ACHN (cell line): ENCODE measurements around the gene FGF7.
"Not testable (repeated sequence)": the region's sequence is repeated elsewhere in the genome, so short reads cannot be mapped to it uniquely, and the experiment has no call there.

ENCODE experiments used
- DNase-seq: peaks from one replicate; pipeline ENCODE4 v3.0.0-alpha.2; 2015
- in situ Hi-C: cut with HindIII; loops from 2 replicates; pipeline ENCODE4 v1.10.0; 2017; ENCODE audit warnings: low sequenced_read_pairs, low pct_ligation_motif_present, low pct_unique_long_range_greater_than_20kb

The FGF7 gene

DNA sequence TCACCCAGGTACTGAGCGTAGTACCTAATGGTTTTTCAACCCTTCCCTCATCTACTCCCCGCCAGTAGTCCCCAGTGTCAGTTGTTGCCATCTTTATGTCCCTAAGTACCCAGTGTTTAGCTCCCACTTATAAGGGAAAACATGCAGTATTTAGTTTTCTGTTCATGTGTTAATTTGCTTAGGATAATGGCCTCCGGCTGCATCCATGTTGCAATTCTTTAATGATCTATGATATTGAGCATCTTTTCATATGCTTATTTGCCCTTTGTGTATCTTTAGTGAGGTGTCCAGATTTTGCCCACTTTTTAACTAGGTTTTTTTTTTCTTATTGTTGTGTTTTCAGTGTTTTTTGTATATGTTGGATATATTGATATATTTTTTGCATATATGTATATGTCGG is 55.0 kb downstream of the FGF7 start:
- in situ Hi-C loops, DNase-seq: not testable (repeated sequence)

DNA sequence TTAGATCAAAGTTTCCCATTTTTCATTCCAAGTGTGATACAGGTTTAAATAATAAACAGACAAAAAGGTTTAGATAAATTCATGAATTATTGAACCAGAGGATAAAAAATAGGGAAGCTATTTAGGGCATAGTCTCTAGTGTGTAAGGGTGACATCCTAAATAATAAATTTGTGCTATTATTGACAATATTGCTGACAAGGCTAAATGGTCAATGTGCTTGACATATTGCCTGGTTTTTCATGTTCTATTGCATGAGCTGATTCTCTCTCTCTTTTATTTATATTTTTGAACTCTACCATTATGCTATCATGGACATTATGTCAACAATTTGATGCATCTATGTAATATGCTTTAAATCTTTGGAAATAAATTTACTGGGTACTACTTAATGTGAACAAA is 55.9 kb downstream of the FGF7 start:
- in situ Hi-C loops, DNase-seq: not testable (repeated sequence)

DNA sequence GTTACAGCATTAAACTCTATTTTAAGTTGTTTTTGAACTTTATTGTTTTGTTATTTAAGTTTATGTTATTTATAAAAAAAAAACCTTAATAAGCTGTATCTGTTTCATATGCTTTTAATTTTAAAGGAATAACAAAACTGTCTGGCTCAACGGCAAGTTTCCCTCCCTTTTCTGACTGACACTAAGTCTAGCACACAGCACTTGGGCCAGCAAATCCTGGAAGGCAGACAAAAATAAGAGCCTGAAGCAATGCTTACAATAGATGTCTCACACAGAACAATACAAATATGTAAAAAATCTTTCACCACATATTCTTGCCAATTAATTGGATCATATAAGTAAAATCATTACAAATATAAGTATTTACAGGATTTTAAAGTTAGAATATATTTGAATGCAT is 62.4 kb downstream of the FGF7 start:
- DNase-seq, in situ Hi-C loops: not testable (repeated sequence)

DNA sequence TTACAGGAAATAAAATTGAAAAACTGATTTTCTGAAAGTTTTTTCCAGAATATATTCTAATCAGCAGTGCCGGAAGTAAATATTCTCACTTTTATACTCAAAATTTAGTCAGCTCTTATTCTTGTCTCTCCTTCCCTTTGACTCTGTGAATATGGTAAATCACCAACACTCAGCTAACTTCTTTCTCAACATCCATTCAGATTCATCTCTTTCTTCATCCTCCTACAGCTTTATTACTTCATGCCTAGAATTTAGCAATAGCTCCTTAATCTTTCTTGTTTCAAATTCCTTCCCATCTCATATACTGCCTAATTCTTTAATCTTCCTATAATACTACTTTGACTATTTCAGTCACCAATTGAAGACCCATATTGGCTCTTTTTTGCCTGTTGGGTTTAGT is 67.9 kb downstream of the FGF7 start:
- in situ Hi-C loops: no loop called here
- no peak for DNase-seq

DNA sequence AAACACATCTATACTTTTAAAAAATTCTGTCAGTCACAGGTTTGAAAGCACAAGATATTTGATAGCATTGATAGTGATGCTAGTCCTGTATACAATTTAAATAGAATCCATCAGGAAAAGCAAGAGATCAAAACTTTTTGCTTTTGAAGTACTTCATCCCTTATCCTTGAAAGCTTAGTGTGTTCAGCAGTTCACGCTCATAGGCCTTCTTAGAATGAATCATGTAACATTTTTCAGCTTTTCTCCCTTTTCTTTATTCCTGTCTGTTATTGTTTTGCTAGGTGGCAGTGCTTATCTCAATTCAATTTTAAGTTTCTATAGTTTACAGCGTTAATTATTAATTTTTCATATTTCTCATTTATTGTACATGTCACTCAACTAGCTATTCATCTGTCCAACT is 69.1 kb downstream of the FGF7 start:
- in situ Hi-C loops: no loop called here
- DNase-seq: no peak

DNA sequence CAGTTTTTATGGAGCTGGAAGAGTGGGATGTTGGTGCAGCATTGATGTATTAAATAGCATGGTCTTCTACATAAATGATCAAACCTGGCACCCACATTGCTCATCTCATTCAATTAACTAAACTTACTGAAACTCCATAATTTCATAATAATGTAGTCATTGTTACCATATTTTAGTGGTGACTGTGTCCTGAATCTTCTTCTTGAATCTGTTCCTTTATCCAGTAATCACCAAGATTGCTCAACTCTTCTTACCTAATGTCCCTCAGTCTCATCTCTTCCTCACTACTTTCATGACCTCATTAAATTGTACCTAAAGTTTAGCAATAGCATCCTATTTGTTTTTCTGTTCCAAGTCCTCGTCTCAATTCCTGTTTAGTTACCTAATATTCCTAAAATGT is 69.8 kb downstream of the FGF7 start:
- no peak for DNase-seq
- in situ Hi-C loops: no loop called here

DNA sequence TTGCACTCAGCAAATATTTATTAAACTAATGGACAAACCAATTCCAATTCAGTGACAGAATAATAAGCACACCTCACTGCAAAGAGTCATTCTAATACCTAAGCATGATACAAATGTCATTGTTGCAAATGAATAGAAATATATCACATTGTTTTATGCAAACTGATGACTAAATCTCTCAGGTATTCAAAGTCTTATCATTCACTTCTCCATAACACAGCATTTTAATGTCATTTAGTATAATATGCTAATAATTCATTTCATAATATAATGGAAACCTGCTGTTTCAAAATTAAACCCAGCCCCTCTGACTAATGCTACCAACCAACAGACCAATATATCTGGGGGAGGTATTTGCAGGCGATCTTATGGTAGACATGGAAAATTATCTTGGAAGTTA is 71.8 kb downstream of the FGF7 start:
- no peak for DNase-seq
- in situ Hi-C loops: no loop called here

DNA sequence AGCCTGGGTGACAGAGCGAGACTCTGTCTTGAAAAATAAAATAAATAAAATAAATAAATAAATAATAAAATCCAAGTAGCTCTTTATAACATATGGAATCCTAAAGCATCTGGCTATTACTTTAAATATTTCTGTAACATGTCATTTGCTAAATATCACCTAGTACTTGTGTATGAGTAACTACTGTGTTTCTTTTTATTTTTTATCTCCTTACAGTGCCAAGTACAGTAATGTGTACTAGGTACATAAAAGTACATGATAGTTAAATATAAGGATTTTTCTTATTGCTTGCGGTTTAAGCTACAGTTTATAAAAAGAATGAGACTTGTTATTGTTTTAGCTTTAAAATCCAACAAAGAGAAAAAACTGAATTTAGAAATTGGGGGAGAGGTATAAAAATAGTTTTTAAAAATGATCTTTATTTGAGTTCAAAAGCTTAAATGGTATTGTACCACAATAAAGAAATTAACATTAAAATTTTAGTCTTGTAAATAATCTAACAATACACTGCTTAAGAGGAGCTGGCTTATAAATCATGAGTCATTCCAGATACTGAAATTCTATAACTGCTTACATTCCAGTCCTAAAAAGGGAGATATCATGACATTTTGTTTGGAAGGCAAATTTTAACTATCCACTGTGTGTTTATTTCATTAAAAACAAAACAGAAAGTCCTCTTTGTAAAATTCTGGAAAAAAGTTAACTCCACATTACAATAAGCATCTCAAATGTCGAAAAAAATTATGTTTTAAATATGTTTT is 73.1 kb downstream of the FGF7 start:
- no peak for DNase-seq
- in situ Hi-C loops: no loop called here

DNA sequence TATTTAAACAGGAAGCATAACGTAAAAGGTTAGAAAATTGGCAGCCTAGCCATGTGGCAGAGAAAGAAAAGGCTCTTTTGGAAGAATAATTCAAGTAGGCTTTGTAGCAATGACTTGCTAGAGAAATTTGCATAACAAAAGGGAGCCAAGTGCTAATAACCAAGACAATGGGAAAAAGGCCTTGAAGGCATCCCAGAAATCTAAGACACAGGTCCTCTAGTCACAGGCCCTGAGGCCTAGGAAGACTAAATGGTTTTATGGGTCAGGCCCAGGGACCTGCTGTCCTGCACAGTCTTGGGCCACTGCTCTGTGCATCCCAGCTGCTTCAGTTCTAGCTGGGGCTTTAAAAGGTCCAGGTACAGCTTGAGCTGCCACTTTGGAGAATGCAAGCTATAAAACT is 78.5 kb downstream of the FGF7 start:
- DNase-seq: no peak
- in situ Hi-C loops: no loop called here

DNA sequence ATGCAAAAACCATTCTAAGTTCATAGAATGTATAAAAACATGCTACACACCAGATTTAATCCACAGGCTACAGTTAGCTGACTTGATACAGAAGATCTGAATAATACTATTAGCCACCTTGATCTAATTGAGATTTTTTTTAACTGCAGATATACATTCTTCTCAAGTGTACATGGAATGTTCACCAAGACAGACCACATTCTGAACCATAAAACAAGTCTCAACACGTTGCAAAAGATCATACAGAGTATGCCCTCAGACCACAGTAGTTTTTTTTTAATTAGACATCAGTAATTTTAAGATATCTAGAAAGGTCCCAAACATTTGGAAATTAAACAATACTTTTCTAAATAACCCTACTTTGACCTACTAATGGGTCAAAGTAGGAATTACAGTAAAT is 83.3 kb downstream of the FGF7 start:
- in situ Hi-C loops: no loop called here
- DNase-seq: no peak

DNA sequence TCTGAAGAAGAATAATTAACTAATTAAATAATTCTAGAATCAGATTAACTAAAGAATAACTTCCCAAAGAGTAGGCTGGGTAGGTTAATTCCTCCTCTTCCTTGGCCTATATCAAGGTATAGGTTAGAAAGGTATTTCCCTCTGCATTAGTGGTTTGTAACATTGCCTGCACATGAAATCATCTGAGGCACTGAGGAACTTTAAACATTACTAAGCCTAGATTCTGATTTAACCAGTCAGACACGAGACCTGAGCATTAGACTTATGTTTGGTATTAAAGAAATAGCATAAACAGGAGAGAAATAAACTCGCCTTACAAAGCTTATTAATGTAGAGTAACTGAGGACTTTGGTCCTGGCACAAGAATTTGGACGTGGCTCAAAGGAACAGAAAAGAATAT is 84.2 kb downstream of the FGF7 start:
- no peak for DNase-seq
- in situ Hi-C loops: no loop called here

DNA sequence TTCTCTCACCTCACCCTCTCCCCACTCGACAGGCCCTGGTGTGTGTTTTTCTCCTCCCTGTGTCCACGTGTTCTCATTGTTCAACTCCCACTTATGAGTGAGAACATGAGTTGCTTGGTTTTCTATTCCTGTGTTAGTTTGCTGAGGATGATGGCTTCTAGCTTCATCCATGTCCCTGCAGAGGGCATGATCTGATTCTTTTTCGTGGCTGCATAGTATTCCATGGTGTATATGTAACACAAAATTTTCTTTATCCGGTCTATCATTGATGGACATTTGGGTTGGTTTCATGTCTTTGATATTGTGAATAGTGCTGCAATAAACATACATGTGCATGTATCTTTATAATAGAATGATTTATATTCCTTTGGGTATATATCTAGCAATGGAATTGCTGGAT is 89.7 kb downstream of the FGF7 start:
- in situ Hi-C loops, DNase-seq: not testable (repeated sequence)

DNA sequence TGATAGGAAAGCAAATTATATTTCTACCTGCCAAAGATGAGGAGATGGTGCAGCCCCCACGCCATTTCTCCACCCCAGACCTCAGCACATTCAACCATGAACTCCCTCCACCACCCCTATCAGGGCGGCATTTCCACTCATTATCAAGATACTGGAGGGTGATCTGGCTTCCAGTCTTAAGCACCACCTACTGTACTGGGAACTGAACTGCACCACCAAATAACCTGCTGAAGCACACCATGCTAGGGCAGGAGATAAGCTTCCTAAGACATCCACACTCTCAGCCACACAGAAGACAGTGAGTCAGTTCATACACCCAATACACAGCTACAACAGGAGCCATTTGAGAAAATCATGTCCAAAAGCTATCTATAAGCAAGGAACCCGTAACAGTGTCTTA is 98.8 kb downstream of the FGF7 start:
- no peak for DNase-seq
- in situ Hi-C loops: no loop called here

DNA sequence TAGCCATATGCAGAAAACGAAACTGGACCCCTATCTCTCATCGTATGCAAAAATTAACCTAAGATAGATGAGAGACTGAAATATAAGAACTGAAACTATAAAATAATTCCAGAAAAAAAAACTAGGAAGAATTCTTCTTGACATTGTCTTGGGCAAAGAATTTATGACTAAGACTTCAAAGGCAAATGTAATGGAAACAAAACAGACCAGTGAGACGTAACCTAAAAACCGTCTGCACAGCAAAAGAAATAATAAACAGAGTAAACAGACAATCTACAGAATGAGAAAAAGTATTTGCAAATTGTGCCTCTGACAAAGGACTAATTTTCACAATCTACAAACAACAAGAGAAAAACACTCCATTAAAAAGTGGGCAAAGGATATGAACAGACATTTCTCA is 105.2 kb downstream of the FGF7 start:
- DNase-seq: no peak
- in situ Hi-C loops: no loop called here

DNA sequence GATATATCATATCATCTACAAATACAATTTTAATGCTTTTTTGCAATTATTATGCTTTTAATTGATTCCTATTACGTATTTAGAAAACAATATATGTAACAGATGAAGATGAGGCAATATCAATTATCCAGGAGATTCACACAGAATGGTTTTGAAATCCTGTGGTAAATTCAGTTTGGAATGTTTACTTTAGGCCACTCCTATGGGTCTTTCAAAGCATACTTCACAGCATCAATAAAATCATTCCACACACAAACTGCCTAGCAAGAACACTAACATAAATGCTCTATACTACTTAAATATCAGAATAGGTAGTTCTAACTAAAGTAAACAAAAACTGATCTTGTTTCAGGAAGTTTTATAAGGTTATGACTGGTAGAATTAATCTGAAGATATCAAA is 107.0 kb downstream of the FGF7 start:
- no peak for DNase-seq

More for the DNA sequence above, 107.0 kb downstream of the FGF7 start:
- in situ Hi-C loops: no loop called here
